SK-N-SH (cell line): ENCODE measurements around the gene RAP1B.

ENCODE experiments used
- ELF1 ChIP-seq: IDR thresholded peaks from 2 replicates; pipeline ENCODE4 v1.4.0; 2012
- EP300 ChIP-seq, 2 experiments: IDR thresholded peaks; 2 replicates each; pipeline versions ENCODE4 v1.4.0 to v1.6.1; 2012; ENCODE audit warnings: borderline replicate concordance in 1 of 2, low read depth in 1 of 2, low read length in 1 of 2
- FOXM1 ChIP-seq: IDR thresholded peaks from 2 replicates; pipeline ENCODE4 v1.4.0; 2012; ENCODE audit warnings: low read depth, mild to moderate bottlenecking
- POLR2AphosphoS5 ChIP-seq: IDR thresholded peaks from 2 replicates; pipeline ENCODE4 v1.6.1; 2012; ENCODE audit warnings: low read depth, low read length
- RAD21 ChIP-seq: IDR thresholded peaks from 2 replicates; pipeline ENCODE4 v1.6.1; 2012; ENCODE audit warnings: mild to moderate bottlenecking, low read length
- TF ChIP-seq, protein P1 (sequence below): fragments of 200-600 bp; sonication (generic); IDR thresholded peaks from 2 replicates; pipeline ENCODE4 v1.6.1; 2017; ENCODE audit warnings: antibody characterized with exemption, mild to moderate bottlenecking, moderate library complexity
- TF ChIP-seq, protein P2 (sequence below): IDR thresholded peaks from 2 replicates; pipeline ENCODE4 v1.4.0; 2012; ENCODE audit warnings: low read depth
- TF ChIP-seq, protein P3 (sequence below): IDR thresholded peaks from 2 replicates; pipeline ENCODE4 v1.6.1; 2012; ENCODE audit warnings: mild to moderate bottlenecking, low read depth, low read length, moderate library complexity
- TF ChIP-seq, protein P4 (sequence below): IDR thresholded peaks from 2 replicates; pipeline ENCODE4 v1.4.0; 2012; ENCODE audit warnings: low read depth, borderline replicate concordance

DNA sequence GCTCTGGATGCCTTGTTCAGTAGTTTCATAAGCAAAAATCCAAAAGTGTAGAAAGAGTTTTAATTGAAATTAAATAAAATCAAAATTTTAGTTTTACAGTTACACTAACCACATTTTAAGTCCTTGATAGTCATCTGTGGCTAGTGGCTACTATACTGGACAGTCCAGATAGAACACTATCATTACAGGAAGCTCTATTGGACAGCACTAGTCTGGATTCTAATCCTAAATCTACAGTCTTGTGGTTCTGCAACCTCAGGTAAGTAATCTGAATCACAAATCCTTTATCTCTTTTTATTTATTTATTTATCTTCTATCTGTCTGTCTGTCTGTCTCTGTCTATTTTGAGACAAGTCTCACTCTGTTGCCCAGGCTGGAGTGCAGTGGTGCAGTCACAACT is 18.0 kb downstream of the RAP1B start:
- TF ChIP-seq ELF1, result no peak
- TF ChIP-seq, protein P1, sequence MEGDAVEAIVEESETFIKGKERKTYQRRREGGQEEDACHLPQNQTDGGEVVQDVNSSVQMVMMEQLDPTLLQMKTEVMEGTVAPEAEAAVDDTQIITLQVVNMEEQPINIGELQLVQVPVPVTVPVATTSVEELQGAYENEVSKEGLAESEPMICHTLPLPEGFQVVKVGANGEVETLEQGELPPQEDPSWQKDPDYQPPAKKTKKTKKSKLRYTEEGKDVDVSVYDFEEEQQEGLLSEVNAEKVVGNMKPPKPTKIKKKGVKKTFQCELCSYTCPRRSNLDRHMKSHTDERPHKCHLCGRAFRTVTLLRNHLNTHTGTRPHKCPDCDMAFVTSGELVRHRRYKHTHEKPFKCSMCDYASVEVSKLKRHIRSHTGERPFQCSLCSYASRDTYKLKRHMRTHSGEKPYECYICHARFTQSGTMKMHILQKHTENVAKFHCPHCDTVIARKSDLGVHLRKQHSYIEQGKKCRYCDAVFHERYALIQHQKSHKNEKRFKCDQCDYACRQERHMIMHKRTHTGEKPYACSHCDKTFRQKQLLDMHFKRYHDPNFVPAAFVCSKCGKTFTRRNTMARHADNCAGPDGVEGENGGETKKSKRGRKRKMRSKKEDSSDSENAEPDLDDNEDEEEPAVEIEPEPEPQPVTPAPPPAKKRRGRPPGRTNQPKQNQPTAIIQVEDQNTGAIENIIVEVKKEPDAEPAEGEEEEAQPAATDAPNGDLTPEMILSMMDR, result no peak
- no peak for TF ChIP-seq FOXM1
- no peak for TF ChIP-seq RAD21
- no peak for TF ChIP-seq EP300 (IDR thresholded peaks at IDR 0.05; ENCODE audit: borderline replicate concordance in 1 of 2, low read depth in 1 of 2, low read length in 1 of 2)
- TF ChIP-seq, protein P2, sequence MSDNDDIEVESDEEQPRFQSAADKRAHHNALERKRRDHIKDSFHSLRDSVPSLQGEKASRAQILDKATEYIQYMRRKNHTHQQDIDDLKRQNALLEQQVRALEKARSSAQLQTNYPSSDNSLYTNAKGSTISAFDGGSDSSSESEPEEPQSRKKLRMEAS, result no peak
- TF ChIP-seq, protein P3, sequence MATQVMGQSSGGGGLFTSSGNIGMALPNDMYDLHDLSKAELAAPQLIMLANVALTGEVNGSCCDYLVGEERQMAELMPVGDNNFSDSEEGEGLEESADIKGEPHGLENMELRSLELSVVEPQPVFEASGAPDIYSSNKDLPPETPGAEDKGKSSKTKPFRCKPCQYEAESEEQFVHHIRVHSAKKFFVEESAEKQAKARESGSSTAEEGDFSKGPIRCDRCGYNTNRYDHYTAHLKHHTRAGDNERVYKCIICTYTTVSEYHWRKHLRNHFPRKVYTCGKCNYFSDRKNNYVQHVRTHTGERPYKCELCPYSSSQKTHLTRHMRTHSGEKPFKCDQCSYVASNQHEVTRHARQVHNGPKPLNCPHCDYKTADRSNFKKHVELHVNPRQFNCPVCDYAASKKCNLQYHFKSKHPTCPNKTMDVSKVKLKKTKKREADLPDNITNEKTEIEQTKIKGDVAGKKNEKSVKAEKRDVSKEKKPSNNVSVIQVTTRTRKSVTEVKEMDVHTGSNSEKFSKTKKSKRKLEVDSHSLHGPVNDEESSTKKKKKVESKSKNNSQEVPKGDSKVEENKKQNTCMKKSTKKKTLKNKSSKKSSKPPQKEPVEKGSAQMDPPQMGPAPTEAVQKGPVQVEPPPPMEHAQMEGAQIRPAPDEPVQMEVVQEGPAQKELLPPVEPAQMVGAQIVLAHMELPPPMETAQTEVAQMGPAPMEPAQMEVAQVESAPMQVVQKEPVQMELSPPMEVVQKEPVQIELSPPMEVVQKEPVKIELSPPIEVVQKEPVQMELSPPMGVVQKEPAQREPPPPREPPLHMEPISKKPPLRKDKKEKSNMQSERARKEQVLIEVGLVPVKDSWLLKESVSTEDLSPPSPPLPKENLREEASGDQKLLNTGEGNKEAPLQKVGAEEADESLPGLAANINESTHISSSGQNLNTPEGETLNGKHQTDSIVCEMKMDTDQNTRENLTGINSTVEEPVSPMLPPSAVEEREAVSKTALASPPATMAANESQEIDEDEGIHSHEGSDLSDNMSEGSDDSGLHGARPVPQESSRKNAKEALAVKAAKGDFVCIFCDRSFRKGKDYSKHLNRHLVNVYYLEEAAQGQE, result no peak
- TF ChIP-seq POLR2AphosphoS5, result no peak
- TF ChIP-seq, protein P4, sequence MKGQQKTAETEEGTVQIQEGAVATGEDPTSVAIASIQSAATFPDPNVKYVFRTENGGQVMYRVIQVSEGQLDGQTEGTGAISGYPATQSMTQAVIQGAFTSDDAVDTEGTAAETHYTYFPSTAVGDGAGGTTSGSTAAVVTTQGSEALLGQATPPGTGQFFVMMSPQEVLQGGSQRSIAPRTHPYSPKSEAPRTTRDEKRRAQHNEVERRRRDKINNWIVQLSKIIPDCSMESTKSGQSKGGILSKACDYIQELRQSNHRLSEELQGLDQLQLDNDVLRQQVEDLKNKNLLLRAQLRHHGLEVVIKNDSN, result no peak
